Cerebellar cortex (tissue), 1 donor: ENCODE data around the gene CLCN1.

Experiments
- DNase-seq: peaks from one replicate; pipeline ENCODE4 v3.0.0-alpha.2; 2015; ENCODE audit warnings: low spot score

Gene CLCN1

DNA sequence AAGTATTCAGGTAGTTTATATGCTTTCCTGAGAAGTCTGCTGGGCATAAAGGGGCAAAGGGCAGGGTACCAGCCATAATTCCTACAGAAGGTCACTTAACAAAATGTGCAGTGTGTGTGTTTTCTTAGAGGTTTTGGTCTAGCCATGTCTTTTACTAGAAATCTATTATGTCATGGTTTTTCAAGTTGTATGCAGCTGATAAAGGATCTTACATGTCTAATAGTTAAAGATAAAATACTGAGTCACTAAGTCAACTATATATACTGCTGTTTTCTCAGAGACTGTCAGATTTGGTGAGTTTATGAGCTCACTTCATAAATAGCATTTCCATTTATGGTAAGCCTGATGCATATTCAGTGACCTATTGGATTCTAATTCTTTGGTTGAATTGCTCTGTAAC lies 20.0 kb upstream of the CLCN1 start:
- DNase-seq: no peak

- no peak for DNase-seq
Measured at GRCh38 chr7:143296686-143297085, 19.2 kb upstream of the CLCN1 start.

- DNase-seq: no peak
Measured at GRCh38 chr7:143299346-143299745, 16.6 kb upstream of the CLCN1 start.

- DNase-seq: peak; percentile 40
Measured at GRCh38 chr7:143299840-143300239, 16.1 kb upstream of the CLCN1 start.

GRCh38 chr7:143300959-143301935 lies 14.7 kb upstream of the CLCN1 start:
- no peak for DNase-seq

DNA sequence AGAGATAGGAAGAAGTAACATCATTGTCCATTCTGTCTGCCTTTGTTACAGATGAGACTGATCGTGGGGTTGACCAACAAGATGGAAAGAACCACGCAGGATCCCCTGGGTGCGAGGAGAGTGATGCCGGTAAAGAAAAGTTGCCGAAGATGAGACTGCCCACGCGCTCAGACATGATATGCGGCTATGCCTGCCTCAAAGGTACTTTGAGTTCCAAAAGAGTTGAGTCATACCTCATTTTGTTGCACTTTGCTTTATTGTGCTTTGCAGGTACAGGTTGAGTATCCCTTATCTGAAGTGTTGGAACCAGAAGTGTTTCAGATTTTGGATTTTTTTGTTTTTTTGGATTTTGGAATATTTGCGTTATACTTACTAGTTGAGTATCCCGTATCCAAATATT lies 12.2 kb upstream of the CLCN1 start:
- no peak for DNase-seq

GRCh38 chr7:143304938-143305337 lies 11.0 kb upstream of the CLCN1 start:
- no peak for DNase-seq

GRCh38 chr7:143305423-143306070 lies 10.4 kb upstream of the CLCN1 start:
- DNase-seq: peak; percentile 45

DNA sequence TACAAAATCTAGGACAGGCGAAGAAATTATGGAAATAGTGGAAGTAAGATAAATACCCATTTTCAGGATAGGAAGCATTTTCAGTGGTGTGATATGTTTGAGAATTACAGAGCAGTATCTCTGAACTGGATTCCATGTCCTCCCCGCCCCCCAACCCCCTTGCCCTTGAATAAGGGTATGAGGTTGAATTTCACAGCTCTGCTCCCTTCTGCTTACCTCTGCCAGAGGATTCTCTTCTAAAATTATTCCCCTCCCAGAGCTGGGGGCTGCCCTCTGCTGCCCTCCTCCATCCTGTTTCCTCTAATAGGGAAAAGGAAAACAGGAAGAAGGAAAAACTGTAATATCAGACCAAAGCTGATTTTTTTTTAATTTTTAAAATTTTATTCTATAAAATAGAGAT lies 7.3 kb upstream of the CLCN1 start:
- DNase-seq: no peak

DNA sequence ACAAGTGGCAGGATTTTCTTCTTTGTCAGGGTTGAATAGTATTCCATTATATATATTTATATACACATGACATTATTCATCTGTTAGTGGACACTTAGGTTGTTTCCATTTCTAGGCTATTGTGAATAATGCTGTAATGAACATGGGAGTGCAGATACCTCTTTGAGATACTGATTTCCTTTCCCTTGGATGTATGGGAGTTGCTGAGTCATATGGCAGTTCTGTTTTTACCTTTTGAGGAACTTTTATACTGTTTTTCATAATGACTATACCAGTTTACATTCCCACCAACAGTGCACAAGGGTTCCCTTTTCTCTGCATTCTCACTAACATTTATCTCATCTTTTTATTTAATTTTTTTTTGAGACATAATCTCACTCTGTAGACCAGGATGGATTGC lies 1.8 kb upstream of the CLCN1 start:
- DNase-seq: no peak

DNA sequence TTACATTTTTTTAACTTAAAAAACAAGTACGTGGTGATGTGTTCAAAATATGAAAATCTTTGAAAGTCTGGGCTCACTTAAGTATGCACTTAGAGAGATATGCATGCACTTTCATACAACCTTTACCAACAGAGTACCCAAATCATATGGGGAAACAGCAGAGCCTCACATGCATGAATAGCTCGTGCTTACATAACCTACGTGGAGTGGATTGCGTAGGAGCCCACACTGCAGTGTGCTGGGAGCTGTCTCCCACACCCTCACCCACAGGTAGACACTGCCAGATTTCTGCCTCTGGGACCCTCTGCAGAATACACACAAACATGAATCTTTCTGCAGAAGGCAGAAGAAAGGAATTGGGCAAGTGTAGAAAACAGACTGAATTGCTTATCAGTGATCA lies 581 bp downstream of the CLCN1 start:
- DNase-seq: no peak

GRCh38 chr7:143318661-143319060 lies 2.8 kb downstream of the CLCN1 start:
- no peak for DNase-seq

DNA sequence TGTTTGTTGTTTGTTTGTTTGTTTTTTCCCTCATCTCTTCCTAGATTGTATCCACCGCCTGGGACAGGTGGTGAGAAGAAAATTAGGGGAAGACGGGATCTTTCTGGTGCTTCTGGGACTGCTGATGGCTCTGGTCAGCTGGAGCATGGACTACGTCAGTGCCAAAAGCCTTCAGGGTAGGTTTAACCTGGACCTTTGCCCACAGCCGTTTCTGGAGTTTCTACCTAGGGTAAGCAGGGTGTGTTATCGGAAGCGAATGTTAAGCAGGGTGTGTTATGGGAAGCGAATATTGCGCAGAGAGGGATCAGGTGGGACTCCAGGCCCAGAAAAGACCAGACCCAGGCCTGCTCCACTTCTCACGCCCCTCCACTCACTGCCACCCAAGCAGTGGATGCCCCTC lies 4.7 kb downstream of the CLCN1 start:
- no peak for DNase-seq

GRCh38 chr7:143321242-143321641 lies 5.3 kb downstream of the CLCN1 start:
- DNase-seq: no peak

DNA sequence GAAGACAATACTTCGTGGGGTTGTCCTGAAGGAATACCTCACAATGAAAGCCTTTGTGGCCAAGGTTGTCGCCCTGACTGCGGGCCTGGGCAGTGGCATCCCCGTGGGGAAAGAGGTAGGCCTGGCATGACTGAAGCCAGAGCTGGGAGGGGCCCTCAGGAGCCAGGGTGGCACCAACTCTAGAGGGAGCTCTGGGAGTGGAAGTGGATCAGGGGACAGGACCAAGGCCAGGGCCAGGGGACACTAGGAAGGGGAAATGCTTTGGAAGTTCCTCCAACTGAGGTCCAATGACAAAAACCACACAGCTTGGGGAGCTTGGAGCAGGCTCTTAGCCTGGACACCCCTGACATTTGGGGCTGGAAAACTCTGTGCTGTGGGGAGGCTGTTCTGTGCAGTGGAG lies 5.8 kb downstream of the CLCN1 start:
- no peak for DNase-seq

GRCh38 chr7:143322760-143323633 lies 7.1 kb downstream of the CLCN1 start:
- DNase-seq: no peak

- no peak for DNase-seq
Measured at GRCh38 chr7:143323653-143324052, 7.7 kb downstream of the CLCN1 start.

DNA sequence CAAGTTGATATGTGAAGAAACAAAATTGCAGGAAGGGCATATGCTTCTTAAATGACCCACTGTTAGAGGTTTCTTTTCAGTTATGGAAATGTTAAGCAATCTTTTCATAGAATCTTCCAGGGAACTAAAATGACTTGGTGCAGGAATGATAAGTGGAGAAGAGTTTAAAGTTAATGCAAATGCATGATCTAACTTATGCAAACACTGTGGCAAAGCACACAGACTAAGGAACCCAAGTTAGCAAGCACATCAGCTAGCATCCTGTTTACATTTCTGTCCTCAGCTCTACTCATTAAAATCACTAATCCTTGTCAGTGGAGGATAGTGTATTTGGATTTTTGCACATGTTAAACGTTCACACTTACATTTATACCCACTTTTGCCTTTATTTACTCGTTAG lies 9.3 kb downstream of the CLCN1 start:
- no peak for DNase-seq

- DNase-seq: no peak
Measured at GRCh38 chr7:143327903-143328302, 12.0 kb downstream of the CLCN1 start.

DNA sequence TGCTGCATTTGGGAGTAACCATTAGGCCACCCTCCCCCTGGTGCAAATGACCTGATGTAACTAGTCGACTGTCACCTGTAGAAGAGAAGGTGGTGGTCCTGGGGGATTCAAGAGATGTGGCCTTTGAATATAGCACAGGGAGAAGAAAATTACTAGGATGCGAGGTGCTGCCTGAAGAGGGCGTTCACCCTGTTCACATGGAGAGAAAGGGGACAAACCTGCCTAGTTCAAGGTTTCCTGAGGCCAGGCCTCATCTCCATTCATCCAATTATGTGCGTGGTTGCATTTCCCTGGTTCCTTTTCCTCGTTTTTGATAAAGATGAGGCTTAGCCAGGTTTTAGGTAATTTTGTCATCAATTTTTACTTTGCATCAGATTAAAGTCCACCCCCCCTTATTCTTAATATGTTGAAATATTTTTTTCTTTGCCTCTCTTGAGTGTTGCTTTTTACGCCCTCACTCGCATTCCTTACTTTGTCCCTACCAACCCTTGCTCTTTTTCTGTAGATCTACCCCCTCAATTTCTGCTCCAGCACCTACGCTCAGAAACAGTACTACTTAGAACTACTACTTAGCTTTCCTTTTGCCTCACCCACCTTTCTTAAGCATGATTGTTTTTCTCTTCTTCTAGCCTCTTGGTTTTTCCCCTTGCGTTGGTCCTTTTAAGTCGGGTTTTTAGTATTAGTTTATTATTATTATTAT lies 13.7 kb downstream of the CLCN1 start:
- DNase-seq: no peak

- DNase-seq: no peak
Measured at GRCh38 chr7:143331179-143331801, 15.4 kb downstream of the CLCN1 start.
